ENCODE measurements around the gene TM9SF1. TPM values are rescaled to one million over a fixed set of nuclear protein-coding genes. Genes with fewer than 3 reads are reported as not detected.

Gene TM9SF1
- 10 to 100 TPM in 2 of 4 donors, 1 to 10 TPM in 2; 6.9 to 56.1 (median 23.9) TPM for polyA plus RNA-seq
- long read RNA-seq, donor 1 = 0 reads
- long read RNA-seq, donor 2, transcript TM9SF1-201 (6 exons, 2,452 nt) = major isoform, 5 of 18 reads
- long read RNA-seq, donor 2, partial matches to known transcripts = 13 of 18 reads
- long read RNA-seq, donor 2, other reads (novel, unspliced or antisense) = 0 of 18 reads
- long read RNA-seq, donor 3, partial matches to known transcripts = 0 of 4 reads
- long read RNA-seq, donor 3, other reads (novel, unspliced or antisense) = 0 of 4 reads
- long read RNA-seq, donor 4 = 0 reads
- long read RNA-seq, donor 5, partial matches to known transcripts = 0 of 2 reads
- long read RNA-seq, donor 5, other reads (novel, unspliced or antisense) = 0 of 2 reads
- long read RNA-seq, donor 6, transcript TM9SF1-201 (6 exons, 2,452 nt) = major isoform, 9 of 15 reads
- long read RNA-seq, donor 6, partial matches to known transcripts = 6 of 15 reads
- long read RNA-seq, donor 6, other reads (novel, unspliced or antisense) = 0 of 15 reads
- long read RNA-seq, donor 7 = 0 reads
- long read RNA-seq, donor 8 = 0 reads
- long read RNA-seq, donor 9, partial matches to known transcripts = 0 of 3 reads
- long read RNA-seq, donor 9, other reads (novel, unspliced or antisense) = 0 of 3 reads
- long read RNA-seq, donor 10, transcript TM9SF1-201 (6 exons, 2,452 nt) = major isoform, 10 of 20 reads
- long read RNA-seq, donor 10, partial matches to known transcripts = 9 of 20 reads
- long read RNA-seq, donor 10, other reads (novel, unspliced or antisense) = 0 of 20 reads

GRCh38 chr14:24195186-24196070, at the start of gene TM9SF1:
Gene TM9SF1, minus strand, starts transcription at chr14:24195441. Its CDS starts 422 bp downstream, at chr14:24195019.
- Histone ChIP-seq H3K36me3 (ENCODE audit: control insufficient read depth in 3 of 3, insufficient read depth in 2 of 3, low read depth in 1 of 3, low read length in 3 of 3) (peaks cover 2 to 32% (median 2%) of the 10 kb centered on the region in 3 donors), H3K4me3 (ENCODE audit: low read depth in 1 of 3, low read length in 3 of 3) (peak within 1 kb of the TSS; percentile 65 to 96 (median 86)), H3K27ac (ENCODE audit: low read depth in 1 of 3, low read length in 2 of 3) (peak within 1 kb of the TSS; percentile 93 to 99 (median 94)), H3K27me3 (ENCODE audit: control insufficient read depth in 3 of 3, insufficient read depth in 3 of 3, low read length in 3 of 3) (no peaks in the 10 kb centered on the region), H3K4me1 (ENCODE audit: control insufficient read depth in 3 of 3, insufficient read depth in 2 of 3, low read depth in 1 of 3, low read length in 2 of 3) (peaks cover 0 to 26% (median 5%) of the 10 kb centered on the region in 3 donors), H3K9me3 (ENCODE audit: control insufficient read depth in 2 of 2, insufficient read depth in 1 of 2, low read depth in 1 of 2, low read length in 1 of 2) (no peaks in the 10 kb centered on the region)
- FAIRE-seq (no peak), DNase-seq (peak; percentile 85 to 97)
- WGBS, 3 donors = 0% methylated on average over 81 to 89 of the region's 89 CpGs

GRCh38 chr14:24243336-24243836, 48.1 kb upstream of the TM9SF1 start:
- Histone ChIP-seq H3K4me1 (ENCODE audit: control insufficient read depth in 3 of 3, insufficient read depth in 2 of 3, low read depth in 1 of 3, low read length in 2 of 3) (peaks cover 0 to 30% (median 12%) of the 10 kb centered on the region in 3 donors), H3K36me3 (ENCODE audit: control insufficient read depth in 3 of 3, insufficient read depth in 2 of 3, low read depth in 1 of 3, low read length in 3 of 3) (peaks cover 6 to 29% (median 12%) of the 10 kb centered on the region in 3 donors), H3K9me3 (ENCODE audit: control insufficient read depth in 2 of 2, insufficient read depth in 1 of 2, low read depth in 1 of 2, low read length in 1 of 2) (no peaks in the 10 kb centered on the region), H3K4me3 (ENCODE audit: low read depth in 1 of 3, low read length in 3 of 3) (peak overlapping the region in 2 of 3 donors; percentile 64 to 78), H3K27me3 (ENCODE audit: control insufficient read depth in 3 of 3, insufficient read depth in 3 of 3, low read length in 3 of 3) (no peaks in the 10 kb centered on the region), H3K27ac (ENCODE audit: low read depth in 1 of 3, low read length in 2 of 3) (peak overlapping the region; percentile 99 to 100 (median 99))
- DNase-seq = peak; percentile 47 to 61
- WGBS, 3 donors = 12 to 38% (median 32%) methylated on average over 10 of the region's 10 CpGs
- FAIRE-seq = no peak

- peak overlapping the region; percentile 99 to 100 (median 99) for H3K27ac ChIP-seq (ENCODE audit: low read depth in 1 of 3, low read length in 2 of 3)
These were observed 46.7 kb upstream of the TM9SF1 start for GRCh38 chr14:24241829-24242443.

GRCh38 chr14:24240110-24240918, 45.1 kb upstream of the TM9SF1 start:
- peaks cover 15 to 50% (median 25%) of the 10 kb centered on the region in 3 donors for H3K36me3 ChIP-seq (ENCODE audit: control insufficient read depth in 3 of 3, insufficient read depth in 2 of 3, low read depth in 1 of 3, low read length in 3 of 3)
- H3K9me3 ChIP-seq (ENCODE audit: control insufficient read depth in 2 of 2, insufficient read depth in 1 of 2, low read depth in 1 of 2, low read length in 1 of 2) = no peaks in the 10 kb centered on the region
- no peak overlapping the region for H3K27ac ChIP-seq (ENCODE audit: low read depth in 1 of 3, low read length in 2 of 3)
- no peaks in the 10 kb centered on the region for H3K27me3 ChIP-seq (ENCODE audit: control insufficient read depth in 3 of 3, insufficient read depth in 3 of 3, low read length in 3 of 3)
- FAIRE-seq (no peak), DNase-seq (no peak)
- no peak overlapping the region for H3K4me3 ChIP-seq (ENCODE audit: low read depth in 1 of 3, low read length in 3 of 3)
- H3K4me1 ChIP-seq (ENCODE audit: control insufficient read depth in 3 of 3, insufficient read depth in 2 of 3, low read depth in 1 of 3, low read length in 2 of 3) = peaks cover 0 to 27% (median 12%) of the 10 kb centered on the region in 3 donors
- WGBS, 3 donors = 92 to 93% (median 93%) methylated on average over 9 of the region's 9 CpGs

More at GRCh38 chr14:24241829-24242443, 46.7 kb upstream of the TM9SF1 start:
- Histone ChIP-seq H3K4me1 (ENCODE audit: control insufficient read depth in 3 of 3, insufficient read depth in 2 of 3, low read depth in 1 of 3, low read length in 2 of 3) (peaks cover 0 to 30% (median 12%) of the 10 kb centered on the region in 3 donors), H3K36me3 (ENCODE audit: control insufficient read depth in 3 of 3, insufficient read depth in 2 of 3, low read depth in 1 of 3, low read length in 3 of 3) (peaks cover 13 to 43% (median 23%) of the 10 kb centered on the region in 3 donors), H3K9me3 (ENCODE audit: control insufficient read depth in 2 of 2, insufficient read depth in 1 of 2, low read depth in 1 of 2, low read length in 1 of 2) (no peaks in the 10 kb centered on the region), H3K27me3 (ENCODE audit: control insufficient read depth in 3 of 3, insufficient read depth in 3 of 3, low read length in 3 of 3) (no peaks in the 10 kb centered on the region), H3K4me3 (ENCODE audit: low read depth in 1 of 3, low read length in 3 of 3) (peak overlapping the region; percentile 63 to 78 (median 64))
- FAIRE-seq = no peak
- DNase-seq = peak; percentile 95 to 98
- WGBS, 3 donors = 1 to 2% (median 2%) methylated on average over 37 to 39 of the region's 39 CpGs

- H3K27ac ChIP-seq (ENCODE audit: low read depth in 1 of 3, low read length in 2 of 3) = no peak overlapping the region
- no peak for DNase-seq
These were observed 43.3 kb upstream of the TM9SF1 start for GRCh38 chr14:24238527-24239037.

GRCh38 chr14:24238123-24238522, 42.9 kb upstream of the TM9SF1 start:
- Histone ChIP-seq H3K4me1 (ENCODE audit: control insufficient read depth in 3 of 3, insufficient read depth in 2 of 3, low read depth in 1 of 3, low read length in 2 of 3) (peaks cover 0 to 28% (median 18%) of the 10 kb centered on the region in 3 donors), H3K4me3 (ENCODE audit: low read depth in 1 of 3, low read length in 3 of 3) (no peak overlapping the region), H3K27me3 (ENCODE audit: control insufficient read depth in 3 of 3, insufficient read depth in 3 of 3, low read length in 3 of 3) (no peaks in the 10 kb centered on the region), H3K9me3 (ENCODE audit: control insufficient read depth in 2 of 2, insufficient read depth in 1 of 2, low read depth in 1 of 2, low read length in 1 of 2) (no peaks in the 10 kb centered on the region), H3K27ac (ENCODE audit: low read depth in 1 of 3, low read length in 2 of 3) (no peak overlapping the region), H3K36me3 (ENCODE audit: control insufficient read depth in 3 of 3, insufficient read depth in 2 of 3, low read depth in 1 of 3, low read length in 3 of 3) (peaks cover 15 to 50% (median 25%) of the 10 kb centered on the region in 3 donors)
- FAIRE-seq (no peak), DNase-seq (no peak)
- WGBS, 3 donors = 86 to 90% (median 89%) methylated on average over 5 of the region's 5 CpGs

More at GRCh38 chr14:24238527-24239037, 43.3 kb upstream of the TM9SF1 start:
- no peak overlapping the region for H3K4me3 ChIP-seq (ENCODE audit: low read depth in 1 of 3, low read length in 3 of 3)
- H3K27me3 ChIP-seq (ENCODE audit: control insufficient read depth in 3 of 3, insufficient read depth in 3 of 3, low read length in 3 of 3) = no peaks in the 10 kb centered on the region
- no peak for FAIRE-seq
- peaks cover 0 to 27% (median 14%) of the 10 kb centered on the region in 3 donors for H3K4me1 ChIP-seq (ENCODE audit: control insufficient read depth in 3 of 3, insufficient read depth in 2 of 3, low read depth in 1 of 3, low read length in 2 of 3)
- WGBS, 3 donors = 88 to 94% (median 88%) methylated on average over 5 of the region's 5 CpGs
- H3K9me3 ChIP-seq (ENCODE audit: control insufficient read depth in 2 of 2, insufficient read depth in 1 of 2, low read depth in 1 of 2, low read length in 1 of 2) = no peaks in the 10 kb centered on the region
- peaks cover 15 to 50% (median 25%) of the 10 kb centered on the region in 3 donors for H3K36me3 ChIP-seq (ENCODE audit: control insufficient read depth in 3 of 3, insufficient read depth in 2 of 3, low read depth in 1 of 3, low read length in 3 of 3)
